Measurements from ENCODE around the gene ADAT3. TPM values are rescaled to one million over a fixed set of nuclear protein-coding genes. Genes with fewer than 3 reads are reported as not detected.

ADAT3 gene
- total and polyA plus RNA-seq, 2 donors (not counting 1 experiment from before 2014, with no cell fraction given) = 0.42 to 1.7 TPM

- Histone ChIP-seq H3K4me1 (ENCODE audit: control insufficient read depth, extremely low read depth, insufficient read depth, low read length) (peaks cover 4% of the 10 kb centered on the region), H3K27me3 (ENCODE audit: control insufficient read depth, insufficient read depth, low read length) (no peaks in the 10 kb centered on the region), H2AFZ (ENCODE audit: low read length) (no peak overlapping the region), H3K4me2 (ENCODE audit: extremely low read depth, insufficient read depth, low read length) (no peak overlapping the region), H3K36me3 (ENCODE audit: control insufficient read depth, insufficient read depth, low read length) (peaks cover 4% of the 10 kb centered on the region), H3K79me2 (ENCODE audit: control insufficient read depth, insufficient read depth, low read length) (peaks cover 13% of the 10 kb centered on the region), H4K20me1 (ENCODE audit: control insufficient read depth, extremely low read depth, insufficient read depth, low read length) (no peaks in the 10 kb centered on the region), H3K9ac (ENCODE audit: insufficient read depth, low read length) (no peak overlapping the region), H3K9me3 (ENCODE audit: control insufficient read depth, insufficient read depth, low read depth, low read length) (no peaks in the 10 kb centered on the region), H3K27ac (ENCODE audit: insufficient read depth, low read length) (no peak overlapping the region), H3K4me3 (replicated peaks in 1 of 4; ENCODE audit: control extremely low read depth in 1 of 4, insufficient read depth in 1 of 4, low read depth in 3 of 4, low read length in 4 of 4) (no peak overlapping the region)
- no peak for TF ChIP-seq CTCF (conservative IDR thresholded peaks at IDR 0.05 in 1 of 2, IDR thresholded peaks at IDR 0.05 in 1 of 2; ENCODE audit: low read depth in 1 of 2, low read length in 2 of 2)
- TF ChIP-seq EZH2 (IDR thresholded peaks at IDR 0.05; ENCODE audit: low read length, missing control alignments) = no peak
- DNase-seq (ENCODE audit: low read depth in 2 of 2) = no peak
These were observed 37.9 kb upstream of the ADAT3 start for GRCh38 chr19:1867349-1867724.

DNA sequence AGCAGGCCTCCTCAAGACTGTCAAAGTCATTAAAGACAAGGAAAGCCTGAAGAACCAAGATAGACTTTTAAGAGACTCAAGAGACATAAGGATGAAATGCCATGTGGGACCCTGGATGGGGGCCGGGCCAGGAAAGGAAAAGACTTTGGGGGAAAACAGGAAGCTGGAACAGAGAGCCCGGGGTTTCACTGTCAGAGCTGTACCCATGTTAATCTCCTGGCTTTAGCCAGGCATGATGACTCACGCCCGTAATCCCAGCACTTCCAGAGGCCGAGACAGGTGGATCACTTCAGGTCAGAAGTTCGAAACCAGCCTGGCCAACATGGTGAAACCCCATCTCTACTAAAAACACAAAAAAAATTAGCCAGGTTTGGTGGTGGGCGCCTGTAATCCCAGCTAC, 36.2 kb upstream of the ADAT3 start:
- H3K27me3 ChIP-seq (ENCODE audit: control insufficient read depth, insufficient read depth, low read length) = no peaks in the 10 kb centered on the region
- DNase-seq (ENCODE audit: low read depth in 2 of 2) = no peak
- H3K36me3 ChIP-seq (ENCODE audit: control insufficient read depth, insufficient read depth, low read length) = peaks cover 12% of the 10 kb centered on the region
- no peak overlapping the region for H3K4me3 ChIP-seq (replicated peaks in 1 of 4; ENCODE audit: control extremely low read depth in 1 of 4, insufficient read depth in 1 of 4, low read depth in 3 of 4, low read length in 4 of 4)
- no peak overlapping the region for H3K27ac ChIP-seq (ENCODE audit: insufficient read depth, low read length)
- H3K9me3 ChIP-seq (ENCODE audit: control insufficient read depth, insufficient read depth, low read depth, low read length) = no peaks in the 10 kb centered on the region
- peaks cover 8% of the 10 kb centered on the region for H3K4me1 ChIP-seq (ENCODE audit: control insufficient read depth, extremely low read depth, insufficient read depth, low read length)
- no peak overlapping the region for H3K4me2 ChIP-seq (ENCODE audit: extremely low read depth, insufficient read depth, low read length)
- H3K79me2 ChIP-seq (ENCODE audit: control insufficient read depth, insufficient read depth, low read length) = peaks cover 25% of the 10 kb centered on the region
- H3K9ac ChIP-seq (ENCODE audit: insufficient read depth, low read length) = no peak overlapping the region
- no peaks in the 10 kb centered on the region for H4K20me1 ChIP-seq (ENCODE audit: control insufficient read depth, extremely low read depth, insufficient read depth, low read length)
- TF ChIP-seq CTCF (conservative IDR thresholded peaks at IDR 0.05 in 1 of 2, IDR thresholded peaks at IDR 0.05 in 1 of 2; ENCODE audit: low read depth in 1 of 2, low read length in 2 of 2) = no peak
- no peak for TF ChIP-seq EZH2 (IDR thresholded peaks at IDR 0.05; ENCODE audit: low read length, missing control alignments)
- no peak overlapping the region for H2AFZ ChIP-seq (ENCODE audit: low read length)

DNA sequence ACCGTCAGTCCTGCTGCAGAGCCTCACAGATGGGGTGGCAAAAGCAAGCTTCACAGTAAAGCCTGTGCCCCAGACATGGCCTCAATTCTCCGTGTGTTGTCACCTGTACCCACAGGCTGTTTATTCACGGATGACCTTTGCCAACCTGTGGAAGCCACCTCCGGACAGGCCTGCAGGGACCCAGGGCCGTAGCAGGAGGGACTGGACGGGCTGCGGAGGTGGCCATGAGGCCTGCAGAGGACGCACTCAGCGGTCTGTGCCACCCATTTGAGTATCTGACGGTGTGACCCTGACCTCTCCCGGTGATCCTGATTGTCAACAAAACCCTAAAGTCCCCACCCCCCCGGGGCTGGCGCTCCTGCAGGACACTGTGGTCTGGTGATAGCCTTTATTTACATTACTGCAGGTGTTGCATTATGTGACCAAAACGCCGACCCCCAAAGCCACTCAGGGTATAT, 34.0 kb upstream of the ADAT3 start:
- Histone ChIP-seq H3K4me2 (ENCODE audit: extremely low read depth, insufficient read depth, low read length) (no peak overlapping the region), H3K4me1 (ENCODE audit: control insufficient read depth, extremely low read depth, insufficient read depth, low read length) (peaks cover 4% of the 10 kb centered on the region), H3K27me3 (ENCODE audit: control insufficient read depth, insufficient read depth, low read length) (no peaks in the 10 kb centered on the region), H4K20me1 (ENCODE audit: control insufficient read depth, extremely low read depth, insufficient read depth, low read length) (no peaks in the 10 kb centered on the region), H3K9me3 (ENCODE audit: control insufficient read depth, insufficient read depth, low read depth, low read length) (no peaks in the 10 kb centered on the region), H3K79me2 (ENCODE audit: control insufficient read depth, insufficient read depth, low read length) (peaks cover 45% of the 10 kb centered on the region), H3K4me3 (replicated peaks in 1 of 4; ENCODE audit: control extremely low read depth in 1 of 4, insufficient read depth in 1 of 4, low read depth in 3 of 4, low read length in 4 of 4) (no peak overlapping the region), H3K9ac (ENCODE audit: insufficient read depth, low read length) (no peak overlapping the region), H3K27ac (ENCODE audit: insufficient read depth, low read length) (no peak overlapping the region), H2AFZ (ENCODE audit: low read length) (no peak overlapping the region), H3K36me3 (ENCODE audit: control insufficient read depth, insufficient read depth, low read length) (peaks cover 12% of the 10 kb centered on the region)
- TF ChIP-seq EZH2 (IDR thresholded peaks at IDR 0.05; ENCODE audit: low read length, missing control alignments) (no peak), CTCF (conservative IDR thresholded peaks at IDR 0.05 in 1 of 2, IDR thresholded peaks at IDR 0.05 in 1 of 2; ENCODE audit: low read depth in 1 of 2, low read length in 2 of 2) (no peak)
- no peak for DNase-seq (ENCODE audit: low read depth in 2 of 2)
